Trophoblast cell (in vitro differentiated cells and primary cell): Measurements from ENCODE around the gene UBASH3B.

Source experiments
- DNase-seq, 2 donors: peaks; one replicate each; pipeline ENCODE4 v3.0.0-alpha.2; 2016
- H2AFZ ChIP-seq: 2 replicates; pipeline ENCODE4 v1.6.1; 2013; ENCODE audit warnings: low read length, moderate library complexity, mild to moderate bottlenecking; ENCODE audit not compliant: insufficient read depth, poor library complexity
- H2AK5ac ChIP-seq: 2 replicates; pipeline ENCODE4 v1.6.1; 2013; ENCODE audit warnings: mild to moderate bottlenecking, low read length
- H2BK120ac ChIP-seq: 2 replicates; pipeline ENCODE4 v1.6.1; 2013; ENCODE audit warnings: low read length, mild to moderate bottlenecking, moderate library complexity; ENCODE audit not compliant: insufficient read depth, poor library complexity
- H2BK12ac ChIP-seq: 2 replicates; pipeline ENCODE4 v1.6.1; 2013; ENCODE audit warnings: mild to moderate bottlenecking, low read length, moderate library complexity
- H2BK5ac ChIP-seq: 2 replicates; pipeline ENCODE4 v1.6.1; 2013; ENCODE audit warnings: low read length, low read depth, moderate library complexity, mild to moderate bottlenecking; ENCODE audit not compliant: poor library complexity
- H3K14ac ChIP-seq: 2 replicates; pipeline ENCODE4 v1.6.1; 2013; ENCODE audit warnings: mild to moderate bottlenecking, low read length
- H3K18ac ChIP-seq: 2 replicates; pipeline ENCODE4 v1.6.1; 2013; ENCODE audit warnings: mild to moderate bottlenecking, low read length
- H3K23ac ChIP-seq: 2 replicates; pipeline ENCODE4 v1.6.1; 2013; ENCODE audit warnings: low read length
- H3K27ac ChIP-seq: 2 replicates; pipeline ENCODE4 v1.5.1; 2013; ENCODE audit warnings: low read depth, mild to moderate bottlenecking, inconsistent platforms, low read length, moderate library complexity
- H3K27me3 ChIP-seq: 2 replicates; pipeline ENCODE4 v1.6.1; 2013; ENCODE audit warnings: inconsistent platforms, mild to moderate bottlenecking, low read length, moderate library complexity; ENCODE audit not compliant: insufficient read depth
- H3K36me3 ChIP-seq, 2 experiments: 1 replicate in 1 of 2; 2 replicates in 1 of 2; pipeline ENCODE4 v1.6.1; 2013; ENCODE audit warnings: low read length in 2 of 2, mild to moderate bottlenecking in 2 of 2, moderate library complexity in 1 of 2; ENCODE audit not compliant: insufficient read depth in 2 of 2, control insufficient read depth in 1 of 2
- H3K4ac ChIP-seq: 2 replicates; pipeline ENCODE4 v1.6.1; 2013; ENCODE audit warnings: low read depth, mild to moderate bottlenecking, low read length, moderate library complexity
- H3K4me1 ChIP-seq, 2 experiments: 1 replicate in 1 of 2; 2 replicates in 1 of 2; pipeline ENCODE4 v1.6.1; 2013; ENCODE audit warnings: low read length in 2 of 2, mild to moderate bottlenecking in 2 of 2, moderate library complexity in 1 of 2; ENCODE audit not compliant: insufficient read depth in 2 of 2, control insufficient read depth in 1 of 2
- H3K4me2 ChIP-seq: 2 replicates; pipeline ENCODE4 v1.6.1; 2013; ENCODE audit warnings: inconsistent platforms, mild to moderate bottlenecking, low read length, moderate library complexity
- H3K4me3 ChIP-seq: 2 replicates; pipeline ENCODE4 v1.5.1; 2013; ENCODE audit warnings: mild to moderate bottlenecking, low read depth, low read length, inconsistent platforms
- H3K79me1 ChIP-seq: one replicate; pipeline ENCODE4 v1.6.1; 2013; ENCODE audit warnings: low read length
- H3K79me2 ChIP-seq: 2 replicates; pipeline ENCODE4 v1.6.1; 2013; ENCODE audit warnings: low read length, mild to moderate bottlenecking; ENCODE audit not compliant: control insufficient read depth, insufficient read depth, poor library complexity
- H3K9ac ChIP-seq: 2 replicates; pipeline ENCODE4 v1.6.1; 2013; ENCODE audit warnings: mild to moderate bottlenecking, low read length
- H3K9me3 ChIP-seq: 2 replicates; pipeline ENCODE4 v1.6.1; 2013; ENCODE audit warnings: low read depth, mild to moderate bottlenecking, control low read depth, inconsistent platforms, low read length; ENCODE audit not compliant: insufficient read depth
- H4K12ac ChIP-seq: 2 replicates; pipeline ENCODE4 v1.6.1; 2013; ENCODE audit warnings: low read depth, mild to moderate bottlenecking, low read length, moderate library complexity
- H4K8ac ChIP-seq: 2 replicates; pipeline ENCODE4 v1.6.1; 2013; ENCODE audit warnings: low read depth, mild to moderate bottlenecking, low read length, moderate library complexity
- H4K91ac ChIP-seq: one replicate; pipeline ENCODE4 v1.6.1; 2013; ENCODE audit warnings: low read depth, mild to moderate bottlenecking, low read length, moderate library complexity
- WGBS: extraction: QIAGEN DNeasy Blood & Tissue Kit; methylation state at CpG from one replicate; pipeline ENCODE4 v1.1.7; 2013; ENCODE audit warnings: missing lambda C conversion rate; ENCODE audit not compliant: insufficient read length, insufficient coverage; ENCODE audit errors: extremely low coverage; 5-methylcytosine and 5-hydroxymethylcytosine counted together

The UBASH3B gene

GRCh38 chr11:122661182-122661945 lies 5.8 kb downstream of the UBASH3B start:
- H3K23ac ChIP-seq: no peak overlapping the region
- peak overlapping the region; percentile 32 for H3K18ac ChIP-seq
- peak overlapping the region; percentile 74 for H4K91ac ChIP-seq
- no peak overlapping the region for H3K9ac ChIP-seq
- no peaks in the 10 kb centered on the region for H3K27me3 ChIP-seq
- peak overlapping the region; percentile 38 for H3K4ac ChIP-seq
- no peaks in the 10 kb centered on the region for H3K9me3 ChIP-seq
- H3K4me3 ChIP-seq: no peak overlapping the region
- H3K79me1 ChIP-seq: peaks cover 43% of the 10 kb centered on the region
- H2BK5ac ChIP-seq: peak overlapping the region; percentile 78
- peak overlapping the region; percentile 52 for H3K14ac ChIP-seq
- peaks cover 21% of the 10 kb centered on the region for H3K79me2 ChIP-seq
- no CpG with 5 or more reads among the region's 7 CpGs for WGBS
- peaks cover 45 to 54% of the 10 kb centered on the region in 2 experiments for H3K4me1 ChIP-seq
- peaks cover 8 to 10% of the 10 kb centered on the region in 2 experiments for H3K36me3 ChIP-seq
- H2AK5ac ChIP-seq: peak overlapping the region; percentile 61
- H3K4me2 ChIP-seq: peak overlapping the region; percentile 46
- peak overlapping the region; percentile 92 for H3K27ac ChIP-seq
- H2BK120ac ChIP-seq: peak overlapping the region; percentile 91
- H4K8ac ChIP-seq: peak overlapping the region; percentile 70
- no peak overlapping the region for H4K12ac ChIP-seq
- peak; percentile 82 to 95 for DNase-seq
- H2AFZ ChIP-seq: no peak overlapping the region
- H2BK12ac ChIP-seq: peak overlapping the region; percentile 88

DNA sequence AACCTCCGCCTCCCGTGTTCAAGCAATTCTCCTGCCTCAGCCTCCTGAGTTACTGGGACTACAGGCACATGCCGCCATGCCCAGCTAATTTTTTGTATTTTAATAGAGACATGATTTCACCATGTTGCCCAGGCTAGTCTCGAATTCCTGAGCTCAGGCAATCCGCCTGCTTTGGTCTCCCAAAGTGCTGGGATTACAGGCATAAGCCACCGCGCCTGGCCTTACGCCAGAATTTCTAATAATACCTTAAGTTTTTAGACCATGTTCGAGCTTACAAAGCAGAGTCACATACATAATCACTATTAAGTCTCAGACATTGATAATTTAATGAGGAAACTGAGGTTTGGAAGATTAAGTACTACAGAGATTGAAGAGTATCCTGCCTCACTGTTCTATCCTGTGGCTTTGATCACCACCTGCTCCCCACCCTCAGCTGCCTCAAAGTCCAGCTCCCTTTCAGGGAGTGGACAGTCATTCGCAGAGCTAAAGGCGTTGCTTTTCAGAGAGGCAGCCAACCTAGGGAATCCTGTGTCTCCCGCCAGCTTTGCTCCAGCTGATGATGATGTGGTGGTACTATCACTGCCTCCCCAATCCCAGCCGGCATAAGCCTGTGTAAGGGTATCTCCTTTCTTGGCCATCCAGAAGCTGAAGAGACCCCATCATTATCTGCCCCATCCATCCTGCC lies 7.7 kb downstream of the UBASH3B start:
- H3K9me3 ChIP-seq: no peaks in the 10 kb centered on the region
- H3K79me2 ChIP-seq: peaks cover 9% of the 10 kb centered on the region
- H4K8ac ChIP-seq: no peak overlapping the region
- no peaks in the 10 kb centered on the region for H3K27me3 ChIP-seq
- H3K27ac ChIP-seq: no peak overlapping the region
- H3K4me3 ChIP-seq: no peak overlapping the region
- peak overlapping the region; percentile 1 for H4K91ac ChIP-seq
- H3K4me1 ChIP-seq: peaks cover 42 to 55% of the 10 kb centered on the region in 2 experiments
- H2BK120ac ChIP-seq: peak overlapping the region; percentile 2
- H2AFZ ChIP-seq: no peak overlapping the region
- no peak overlapping the region for H3K4me2 ChIP-seq
- no CpG with 5 or more reads among the region's 13 CpGs for WGBS
- no peak overlapping the region for H3K23ac ChIP-seq
- H3K18ac ChIP-seq: peak overlapping the region; percentile 1
- H3K79me1 ChIP-seq: peaks cover 38% of the 10 kb centered on the region
- no peak overlapping the region for H2AK5ac ChIP-seq
- peak overlapping the region; percentile 2 for H3K14ac ChIP-seq
- no peak for DNase-seq
- no peak overlapping the region for H4K12ac ChIP-seq
- no peak overlapping the region for H3K9ac ChIP-seq
- peak overlapping the region; percentile 35 for H3K4ac ChIP-seq
- H2BK12ac ChIP-seq: no peak overlapping the region
- H2BK5ac ChIP-seq: no peak overlapping the region
- H3K36me3 ChIP-seq: peaks cover 6 to 10% of the 10 kb centered on the region in 2 experiments

GRCh38 chr11:122663764-122664163 lies 8.2 kb downstream of the UBASH3B start:
- H2AK5ac ChIP-seq: peak overlapping the region; percentile 36
- H2AFZ ChIP-seq: no peak overlapping the region
- no peak overlapping the region for H4K8ac ChIP-seq
- no peak overlapping the region for H3K4me3 ChIP-seq
- H3K79me2 ChIP-seq: peaks cover 9% of the 10 kb centered on the region
- no CpG with 5 or more reads among the region's 4 CpGs for WGBS
- H2BK120ac ChIP-seq: no peak overlapping the region
- H4K91ac ChIP-seq: peak overlapping the region; percentile 1
- H3K14ac ChIP-seq: peak overlapping the region; percentile 2
- H2BK5ac ChIP-seq: peak overlapping the region; percentile 18
- H3K79me1 ChIP-seq: peaks cover 36% of the 10 kb centered on the region
- H3K27me3 ChIP-seq: no peaks in the 10 kb centered on the region
- no peak overlapping the region for H3K23ac ChIP-seq
- H3K27ac ChIP-seq: no peak overlapping the region
- DNase-seq: no peak
- no peak overlapping the region for H3K18ac ChIP-seq
- no peak overlapping the region for H3K4me2 ChIP-seq
- no peak overlapping the region for H4K12ac ChIP-seq
- H2BK12ac ChIP-seq: peak overlapping the region; percentile 47
- H3K4ac ChIP-seq: peak overlapping the region; percentile 35
- H3K4me1 ChIP-seq: peaks cover 39 to 54% of the 10 kb centered on the region in 2 experiments
- H3K9ac ChIP-seq: no peak overlapping the region
- H3K9me3 ChIP-seq: no peaks in the 10 kb centered on the region
- H3K36me3 ChIP-seq: peaks cover 6% of the 10 kb centered on the region in 2 experiments

GRCh38 chr11:122664188-122664587 lies 8.7 kb downstream of the UBASH3B start:
- Histone ChIP-seq H2BK120ac (no peak overlapping the region), H3K27me3 (no peaks in the 10 kb centered on the region), H3K9me3 (peaks cover 1% of the 10 kb centered on the region), H3K4me2 (no peak overlapping the region), H3K9ac (no peak overlapping the region), H2AK5ac (no peak overlapping the region), H3K4ac (peak overlapping the region; percentile 2), H4K8ac (no peak overlapping the region), H3K79me1 (peaks cover 34% of the 10 kb centered on the region), H4K91ac (no peak overlapping the region), H3K14ac (no peak overlapping the region), H4K12ac (no peak overlapping the region), H3K23ac (no peak overlapping the region), H3K27ac (no peak overlapping the region), H3K36me3 (peaks cover 6 to 7% of the 10 kb centered on the region in 2 experiments), H2BK5ac (peak overlapping the region; percentile 18), H3K79me2 (peaks cover 9% of the 10 kb centered on the region), H2AFZ (no peak overlapping the region), H2BK12ac (peak overlapping the region; percentile 47), H3K18ac (no peak overlapping the region), H3K4me3 (no peak overlapping the region), H3K4me1 (peaks cover 36 to 52% of the 10 kb centered on the region in 2 experiments)
- no CpG with 5 or more reads among the region's 1 CpG for WGBS
- no peak for DNase-seq
